Mononuclear cell (primary cell): ENCODE results near the gene POLR2L. TPM values are rescaled to one million over a fixed set of nuclear protein-coding genes. Genes with fewer than 3 reads are reported as not detected.

Source experiments
- H3K27me3 ChIP-seq: 2 replicates; pipeline ENCODE4 v1.6.0; 2011; ENCODE audit warnings: low read length, control low read depth; ENCODE audit not compliant: insufficient read depth
- H3K4me1 ChIP-seq: 2 replicates; pipeline ENCODE4 v1.5.1; 2011; ENCODE audit warnings: mild to moderate bottlenecking, low read length, control low read depth; ENCODE audit not compliant: insufficient read depth
- H3K4me3 ChIP-seq: 2 replicates; pipeline ENCODE4 v1.5.1; 2011; ENCODE audit warnings: mild to moderate bottlenecking, low read length, moderate library complexity
- H3K9me3 ChIP-seq: 2 replicates; pipeline ENCODE4 v1.5.1; 2011; ENCODE audit warnings: low read depth, mild to moderate bottlenecking, control low read depth, low read length
- total RNA-seq: library from RNA; depleted of rRNA; stranded (reverse); fragments of >200 nt; gene quantifications from one replicate; pipeline ENCODE4 v1.2.3, GENCODE V29; 2012

Gene POLR2L
- total RNA-seq, 1 donor, result 11.2 TPM

- Histone ChIP-seq H3K4me1 (peaks cover 68% of the 10 kb centered on the region), H3K27me3 (peaks cover 3% of the 10 kb centered on the region), H3K4me3 (no peak overlapping the region), H3K9me3 (no peaks in the 10 kb centered on the region)
Observed at GRCh38 chr11:823441-824291, 18.7 kb downstream of the POLR2L start.

- Histone ChIP-seq H3K27me3 (no peaks in the 10 kb centered on the region), H3K9me3 (no peaks in the 10 kb centered on the region), H3K4me1 (peaks cover 53% of the 10 kb centered on the region), H3K4me3 (peak overlapping the region; percentile 81)
Observed at GRCh38 chr11:821512-822371, 20.6 kb downstream of the POLR2L start.

- Histone ChIP-seq H3K9me3 (no peaks in the 10 kb centered on the region), H3K4me1 (peaks cover 45% of the 10 kb centered on the region), H3K4me3 (peak overlapping the region; percentile 81), H3K27me3 (no peaks in the 10 kb centered on the region)
Observed at GRCh38 chr11:820655-821511, 21.4 kb downstream of the POLR2L start.

- Histone ChIP-seq H3K27me3 (no peaks in the 10 kb centered on the region), H3K4me3 (peak overlapping the region; percentile 81), H3K9me3 (no peaks in the 10 kb centered on the region), H3K4me1 (peaks cover 38% of the 10 kb centered on the region)
Observed at GRCh38 chr11:819943-820649, 22.2 kb downstream of the POLR2L start.

- H3K4me3 ChIP-seq, result peak overlapping the region; percentile 81
- no peaks in the 10 kb centered on the region for H3K27me3 ChIP-seq
- H3K9me3 ChIP-seq, result no peaks in the 10 kb centered on the region
Observed at GRCh38 chr11:819129-819931, 23.0 kb downstream of the POLR2L start.

GRCh38 chr11:818396-819128 is 23.8 kb downstream of the POLR2L start, which contains the start of gene PNPLA2:
PNPLA2 (plus strand) TSS chr11:818914; CDS start chr11:819719, 805 bp downstream.
- Histone ChIP-seq H3K4me3 (peak within 1 kb of the TSS; percentile 81), H3K4me1 (peaks cover 38% of the 10 kb centered on the region), H3K9me3 (no peaks in the 10 kb centered on the region), H3K27me3 (no peaks in the 10 kb centered on the region)

More at GRCh38 chr11:819129-819931, 23.0 kb downstream of the POLR2L start:
- peaks cover 38% of the 10 kb centered on the region for H3K4me1 ChIP-seq

GRCh38 chr11:816433-816779 is 25.9 kb downstream of the POLR2L start:
- Histone ChIP-seq H3K4me1 (peaks cover 27% of the 10 kb centered on the region), H3K27me3 (no peaks in the 10 kb centered on the region), H3K4me3 (no peak overlapping the region), H3K9me3 (no peaks in the 10 kb centered on the region)

GRCh38 chr11:815675-816432 is 26.5 kb downstream of the POLR2L start:
- Histone ChIP-seq H3K4me1 (peaks cover 27% of the 10 kb centered on the region), H3K27me3 (no peaks in the 10 kb centered on the region), H3K9me3 (no peaks in the 10 kb centered on the region), H3K4me3 (no peak overlapping the region)

GRCh38 chr11:813456-814096 is 28.8 kb downstream of the POLR2L start:
- Histone ChIP-seq H3K4me3 (no peak overlapping the region), H3K4me1 (peaks cover 26% of the 10 kb centered on the region), H3K9me3 (no peaks in the 10 kb centered on the region), H3K27me3 (no peaks in the 10 kb centered on the region)

- Histone ChIP-seq H3K4me1 (peaks cover 29% of the 10 kb centered on the region), H3K27me3 (no peaks in the 10 kb centered on the region), H3K9me3 (no peaks in the 10 kb centered on the region), H3K4me3 (no peak overlapping the region)
Observed at GRCh38 chr11:813072-813455, 29.3 kb downstream of the POLR2L start.

GRCh38 chr11:812390-812789 is 29.9 kb downstream of the POLR2L start:
- H3K9me3 ChIP-seq, result no peaks in the 10 kb centered on the region
- peaks cover 30% of the 10 kb centered on the region for H3K4me1 ChIP-seq

More at GRCh38 chr11:812390-812789, 29.9 kb downstream of the POLR2L start:
- H3K4me3 ChIP-seq, result no peak overlapping the region
- H3K27me3 ChIP-seq, result no peaks in the 10 kb centered on the region
